NCI-H345 treated with DMSO at 0.1 percent for 48 hours (cell line): ENCODE data around the gene KCNQ5.

Source experiments
- DNase-seq: peaks from one replicate; lab custom pipeline; 2025; ENCODE audit not compliant: unreplicated experiment; lab: John Stamatoyannopoulos, UW

Gene KCNQ5

GRCh38 chr6:73086726-73087125, 464.9 kb downstream of the KCNQ5 start:
- no peak for DNase-seq

- DNase-seq, result no peak
Measured at GRCh38 chr6:73088138-73088813, 466.4 kb downstream of the KCNQ5 start.

GRCh38 chr6:73104921-73105320, 483.1 kb downstream of the KCNQ5 start:
- DNase-seq, result no peak

DNA sequence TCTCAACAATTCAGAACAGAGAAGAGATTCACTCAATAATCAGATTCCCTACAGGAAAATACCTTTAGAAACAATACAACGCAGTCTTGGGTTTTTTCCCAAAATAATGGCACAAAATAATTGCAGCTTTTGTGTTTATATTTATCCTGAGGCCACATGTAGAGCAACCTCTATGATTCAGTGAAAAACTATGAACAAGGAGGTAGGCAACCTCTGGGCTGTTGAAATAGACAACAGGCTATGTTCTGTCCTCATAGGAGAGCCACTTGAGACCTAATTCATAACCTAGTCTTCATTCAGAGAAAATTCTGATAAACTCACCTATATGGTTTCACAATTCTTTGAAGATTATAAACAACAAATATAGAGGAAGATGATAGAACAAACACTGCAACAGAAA, 485.2 kb downstream of the KCNQ5 start:
- DNase-seq, result no peak

GRCh38 chr6:73108949-73109348, 487.1 kb downstream of the KCNQ5 start:
- no peak for DNase-seq

- DNase-seq, result no peak
Measured at GRCh38 chr6:73109659-73110058, 487.8 kb downstream of the KCNQ5 start.

GRCh38 chr6:73116330-73116729, 494.5 kb downstream of the KCNQ5 start:
- no peak for DNase-seq

GRCh38 chr6:73121421-73121993, 499.6 kb downstream of the KCNQ5 start:
- no peak for DNase-seq

DNA sequence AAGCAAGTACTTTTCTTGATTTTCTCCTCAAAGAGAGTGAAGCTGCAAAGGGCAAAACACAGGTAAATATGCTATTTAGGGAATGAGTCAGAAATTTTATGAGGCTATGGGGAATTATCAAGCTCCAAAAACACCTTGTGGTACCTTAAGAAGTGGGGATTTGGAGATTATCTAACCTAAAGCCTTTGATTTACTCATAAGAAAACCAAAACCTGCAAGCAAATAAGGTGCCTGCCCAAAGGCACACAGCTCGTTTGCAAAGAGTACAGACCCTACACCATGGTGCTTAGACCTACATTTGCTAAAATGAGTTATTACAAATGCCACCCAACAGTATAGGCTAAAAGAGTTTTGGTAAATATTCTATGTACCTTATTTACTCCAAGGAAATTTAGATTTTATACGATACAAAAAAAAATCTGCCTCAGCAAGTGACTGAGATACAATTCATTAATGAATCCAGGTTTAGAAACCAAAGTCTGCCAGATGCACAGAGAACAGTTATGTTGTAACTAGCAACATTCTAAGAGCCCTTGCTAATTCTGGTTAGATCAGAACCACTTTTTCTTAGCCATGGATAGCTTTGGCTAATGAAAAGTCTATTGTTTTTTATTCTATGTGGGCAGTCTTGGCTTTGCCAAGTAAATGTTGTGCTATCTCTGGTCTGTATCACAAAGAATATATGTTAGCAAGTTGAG, 501.9 kb downstream of the KCNQ5 start:
- DNase-seq, result no peak

GRCh38 chr6:73129653-73130443, 508.0 kb downstream of the KCNQ5 start:
- peak; percentile 62 for DNase-seq

GRCh38 chr6:73131706-73132105, 509.8 kb downstream of the KCNQ5 start:
- no peak for DNase-seq

DNA sequence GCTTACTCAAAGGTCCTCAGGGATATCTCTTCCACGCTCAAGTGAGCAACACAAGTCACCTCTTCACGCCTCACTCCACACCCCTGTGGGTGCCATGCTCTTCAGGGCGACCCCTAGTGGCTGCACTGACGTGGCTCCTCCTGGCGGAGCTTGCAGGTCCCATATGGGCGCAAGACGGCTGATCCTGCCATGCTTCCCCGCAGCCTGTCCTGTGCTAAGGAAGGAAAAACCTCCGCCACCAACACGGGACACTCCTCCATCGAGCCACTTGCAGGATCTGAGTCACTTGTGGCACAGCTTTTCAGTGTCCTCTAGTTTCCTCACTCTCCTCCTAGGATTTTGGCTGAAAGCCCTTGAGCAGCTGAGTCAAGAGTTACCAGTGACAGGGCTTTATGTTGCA, 512.7 kb downstream of the KCNQ5 start:
- DNase-seq, result no peak

DNA sequence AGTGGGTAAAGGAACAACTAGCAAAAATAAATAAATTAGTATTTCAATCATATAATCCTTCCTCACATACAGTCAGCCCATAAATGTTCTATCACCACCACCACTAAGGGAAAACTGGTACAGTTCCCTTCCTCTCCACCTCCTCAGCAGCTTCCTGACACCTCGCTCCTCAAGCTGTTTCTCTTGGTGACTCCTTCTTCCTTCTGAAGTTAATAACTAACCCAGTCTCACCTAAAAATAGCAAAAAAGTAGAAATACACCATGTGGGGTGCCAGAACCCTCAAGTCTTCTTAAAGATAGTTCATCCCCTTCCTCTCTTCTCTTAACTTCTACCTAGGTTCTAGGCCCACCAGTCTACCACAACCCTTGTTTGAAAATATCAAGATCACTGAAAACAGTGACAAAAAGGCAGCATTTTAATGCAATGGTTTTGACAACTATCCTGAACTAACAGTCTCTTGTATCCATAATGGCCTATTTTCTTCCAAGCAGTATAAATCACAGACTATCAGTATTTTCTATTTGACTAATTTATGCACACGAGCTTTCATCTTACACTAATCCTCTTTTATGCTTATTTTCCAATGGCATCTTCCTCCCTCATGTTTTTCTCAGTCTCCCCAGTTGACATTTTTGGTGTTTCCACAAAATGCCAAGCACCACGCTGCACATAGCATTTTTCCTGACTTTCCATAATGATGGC, 518.0 kb downstream of the KCNQ5 start:
- no peak for DNase-seq

GRCh38 chr6:73143551-73143950, 521.7 kb downstream of the KCNQ5 start:
- no peak for DNase-seq

DNA sequence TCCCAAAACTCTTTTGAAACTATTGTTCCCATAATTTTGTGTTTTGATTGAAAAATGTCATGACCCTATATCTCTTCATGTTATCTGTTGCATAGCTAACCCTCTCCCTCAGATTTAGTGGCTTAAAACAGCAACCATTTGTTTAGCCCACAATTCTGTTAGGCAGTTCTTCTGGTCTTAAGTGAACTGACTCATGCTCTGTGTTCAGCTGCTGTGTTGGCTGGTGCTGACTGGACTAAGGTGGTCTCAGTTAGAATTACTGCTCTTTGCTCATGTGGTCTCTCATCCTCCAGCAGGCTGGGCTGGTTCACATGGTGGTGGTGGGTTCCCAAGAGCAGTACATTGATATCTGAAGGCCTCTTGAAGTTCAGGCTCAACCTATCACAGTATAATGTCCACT, 522.7 kb downstream of the KCNQ5 start:
- DNase-seq, result no peak

- DNase-seq, result no peak
Measured at GRCh38 chr6:73145690-73146089, 523.8 kb downstream of the KCNQ5 start.

DNA sequence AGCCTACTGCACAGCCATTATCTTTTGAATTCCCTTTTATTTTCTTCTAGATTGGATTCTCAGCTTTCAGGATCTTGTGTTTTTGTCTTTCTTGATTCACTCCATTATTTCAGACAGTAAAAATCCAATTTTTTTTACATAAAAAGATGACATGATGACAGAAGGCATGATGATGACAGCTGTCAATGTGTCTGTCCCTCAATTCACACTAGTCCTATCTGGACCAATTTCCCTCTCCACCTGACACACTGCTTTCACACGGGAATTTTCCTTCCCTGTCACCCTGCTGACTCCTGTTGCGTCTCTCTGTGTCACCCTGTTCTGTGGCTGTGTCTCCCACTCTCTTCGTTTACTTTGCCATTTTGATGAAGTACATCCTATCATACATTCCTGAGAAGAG, 529.9 kb downstream of the KCNQ5 start:
- DNase-seq, result no peak

- DNase-seq, result no peak
Measured at GRCh38 chr6:73152556-73152955, 530.7 kb downstream of the KCNQ5 start.

- no peak for DNase-seq
Measured at GRCh38 chr6:73152966-73153757, 531.3 kb downstream of the KCNQ5 start.
